C4-2B (cell line): ENCODE measurements around the gene NPTN.
A peak's percentile ranks its signal among the peaks of the same experiment; 100 is the strongest.

ENCODE experiments used
- H3K27ac ChIP-seq: fragments of 450-650 bp; 2 replicates; pipeline ENCODE4 v1.5.1; 2017
- ZFX ChIP-seq: fragments of 450-650 bp; IDR thresholded peaks from 2 replicates; pipeline ENCODE4 v1.6.1; 2017
- TF ChIP-seq, protein P1 (sequence below): fragments of 450-650 bp; conservative IDR thresholded peaks from 2 replicates; pipeline ENCODE4 v1.5.1; 2017; ENCODE audit warnings: mild to moderate bottlenecking

The NPTN gene

DNA sequence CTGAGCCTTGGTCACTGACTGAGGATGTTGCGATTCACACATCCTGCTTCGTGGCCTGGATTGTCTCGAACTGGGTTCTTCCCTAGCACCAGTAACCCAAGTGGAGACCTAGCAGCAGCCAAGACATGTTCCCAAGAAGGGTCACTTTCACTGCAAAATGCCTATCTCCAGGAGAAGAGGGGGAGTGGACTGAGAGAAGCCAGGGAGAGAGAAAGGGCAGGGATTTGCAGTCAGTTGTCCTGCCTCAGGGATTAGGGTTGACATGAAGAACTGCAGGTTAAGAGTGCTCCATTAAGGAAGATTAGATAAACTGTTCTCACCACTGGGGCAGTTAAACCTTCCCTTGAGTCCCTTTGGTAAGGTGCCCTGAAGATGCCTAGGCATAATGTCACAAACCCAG is 45.3 kb upstream of the NPTN start:
- H3K27ac ChIP-seq: no peak overlapping the region
- TF ChIP-seq, protein P1, sequence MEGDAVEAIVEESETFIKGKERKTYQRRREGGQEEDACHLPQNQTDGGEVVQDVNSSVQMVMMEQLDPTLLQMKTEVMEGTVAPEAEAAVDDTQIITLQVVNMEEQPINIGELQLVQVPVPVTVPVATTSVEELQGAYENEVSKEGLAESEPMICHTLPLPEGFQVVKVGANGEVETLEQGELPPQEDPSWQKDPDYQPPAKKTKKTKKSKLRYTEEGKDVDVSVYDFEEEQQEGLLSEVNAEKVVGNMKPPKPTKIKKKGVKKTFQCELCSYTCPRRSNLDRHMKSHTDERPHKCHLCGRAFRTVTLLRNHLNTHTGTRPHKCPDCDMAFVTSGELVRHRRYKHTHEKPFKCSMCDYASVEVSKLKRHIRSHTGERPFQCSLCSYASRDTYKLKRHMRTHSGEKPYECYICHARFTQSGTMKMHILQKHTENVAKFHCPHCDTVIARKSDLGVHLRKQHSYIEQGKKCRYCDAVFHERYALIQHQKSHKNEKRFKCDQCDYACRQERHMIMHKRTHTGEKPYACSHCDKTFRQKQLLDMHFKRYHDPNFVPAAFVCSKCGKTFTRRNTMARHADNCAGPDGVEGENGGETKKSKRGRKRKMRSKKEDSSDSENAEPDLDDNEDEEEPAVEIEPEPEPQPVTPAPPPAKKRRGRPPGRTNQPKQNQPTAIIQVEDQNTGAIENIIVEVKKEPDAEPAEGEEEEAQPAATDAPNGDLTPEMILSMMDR: no peak
- no peak for TF ChIP-seq ZFX

DNA sequence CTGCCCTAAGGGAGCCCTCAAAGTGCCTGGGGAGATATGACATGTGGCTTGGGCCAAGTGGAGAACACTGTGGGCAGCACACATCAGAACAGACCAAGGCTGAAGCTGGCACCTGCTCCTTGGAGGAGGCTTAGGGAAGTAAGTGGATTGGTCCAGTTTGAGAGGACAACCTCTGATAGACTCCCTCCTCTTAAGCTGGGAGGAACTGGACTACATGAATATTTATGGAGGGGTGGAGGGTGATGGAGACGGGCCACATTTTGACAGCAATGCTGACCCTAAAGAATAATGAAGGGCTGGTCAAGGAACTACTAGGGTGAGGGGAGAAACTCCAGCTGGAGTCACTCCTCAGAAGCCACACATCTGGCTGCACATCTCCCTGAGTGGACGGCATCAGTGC is 44.5 kb upstream of the NPTN start:
- no peak for TF ChIP-seq ZFX
- TF ChIP-seq, protein P1: no peak
- no peak overlapping the region for H3K27ac ChIP-seq

DNA sequence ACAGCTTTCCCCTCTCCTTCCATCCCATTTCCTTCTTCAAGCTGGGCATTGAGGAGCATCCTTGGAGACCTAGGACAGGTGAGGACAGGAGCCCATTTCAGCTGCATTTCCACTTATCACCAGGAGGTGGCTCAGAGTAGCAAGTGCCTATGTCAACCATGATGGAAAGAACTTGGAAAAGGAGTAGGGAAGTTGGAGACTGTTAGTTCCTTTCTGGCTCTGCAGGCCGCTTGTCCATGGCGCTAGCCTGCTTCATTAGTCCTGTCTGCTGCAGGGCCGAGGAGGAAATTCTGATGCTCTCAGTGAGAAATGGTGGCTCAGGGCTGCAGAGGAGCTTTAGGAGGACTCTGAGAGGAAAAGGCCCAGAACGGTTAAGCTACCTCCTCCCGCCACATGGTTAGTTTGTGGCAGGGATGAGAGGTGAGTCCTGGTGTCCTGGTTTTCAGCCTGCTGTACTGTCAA is 44.0 kb upstream of the NPTN start:
- TF ChIP-seq, protein P1: peak; percentile 85
- TF ChIP-seq ZFX: no peak
- no peak overlapping the region for H3K27ac ChIP-seq

DNA sequence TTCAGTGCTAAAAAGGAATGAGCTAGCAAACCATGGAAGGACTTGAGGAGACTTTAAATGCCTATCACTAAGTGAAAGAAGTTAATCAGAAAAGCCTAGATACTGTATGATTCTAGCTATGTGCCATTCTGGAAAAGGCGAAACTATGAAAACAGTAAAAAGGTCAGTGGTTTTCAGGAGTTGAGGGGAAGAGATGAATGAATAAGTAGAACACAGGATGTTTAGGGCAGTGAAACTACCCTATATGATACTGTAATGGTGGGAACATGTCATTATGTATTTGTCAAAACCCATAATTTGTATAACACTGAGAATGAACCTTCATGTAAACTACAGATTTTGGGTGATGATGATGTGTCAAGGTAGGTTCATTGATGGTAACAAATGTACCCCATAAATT is 41.4 kb upstream of the NPTN start:
- TF ChIP-seq, protein P1: no peak
- no peak for TF ChIP-seq ZFX
- H3K27ac ChIP-seq: no peak overlapping the region

DNA sequence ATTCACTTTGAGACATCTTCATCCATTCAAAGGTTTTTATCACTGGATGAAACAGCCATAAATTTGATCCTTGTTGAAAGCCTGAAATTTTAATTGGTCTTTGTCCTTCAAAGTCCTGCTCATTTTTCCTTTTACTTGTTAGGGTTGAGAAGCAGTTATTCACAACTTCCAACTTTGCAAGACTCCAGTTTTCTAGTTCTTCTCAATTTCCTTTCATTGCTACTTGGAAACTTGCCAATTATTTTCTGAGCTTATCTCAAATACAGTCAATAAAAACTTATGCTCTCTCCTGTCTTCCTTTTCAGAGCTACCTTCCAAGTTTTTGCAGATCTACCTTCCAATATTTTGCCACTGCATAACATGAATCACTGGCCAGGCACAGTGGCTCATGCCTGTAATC is 27.3 kb upstream of the NPTN start:
- H3K27ac ChIP-seq: no peak overlapping the region
- no peak for TF ChIP-seq ZFX
- TF ChIP-seq, protein P1: no peak

DNA sequence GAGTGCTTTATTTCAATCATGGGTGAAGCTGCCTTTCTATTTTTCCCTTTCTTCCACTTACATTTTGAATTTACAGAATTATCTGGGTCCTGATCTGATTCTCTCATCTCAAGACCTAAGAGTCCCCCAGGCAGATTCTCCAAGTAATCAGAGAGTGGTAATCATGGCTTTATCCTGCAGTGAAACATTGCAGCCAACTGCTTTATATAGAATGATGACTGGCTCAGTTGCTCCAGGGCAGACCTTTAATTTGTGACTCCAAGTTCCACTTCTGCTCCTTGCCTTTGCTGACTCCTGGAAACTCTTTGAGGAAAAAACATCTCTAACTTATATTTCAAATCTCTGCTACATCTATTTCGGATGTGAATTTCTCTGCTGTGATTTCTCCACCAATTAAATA is 25.5 kb upstream of the NPTN start:
- no peak for TF ChIP-seq ZFX
- TF ChIP-seq, protein P1: no peak
- no peak overlapping the region for H3K27ac ChIP-seq

DNA sequence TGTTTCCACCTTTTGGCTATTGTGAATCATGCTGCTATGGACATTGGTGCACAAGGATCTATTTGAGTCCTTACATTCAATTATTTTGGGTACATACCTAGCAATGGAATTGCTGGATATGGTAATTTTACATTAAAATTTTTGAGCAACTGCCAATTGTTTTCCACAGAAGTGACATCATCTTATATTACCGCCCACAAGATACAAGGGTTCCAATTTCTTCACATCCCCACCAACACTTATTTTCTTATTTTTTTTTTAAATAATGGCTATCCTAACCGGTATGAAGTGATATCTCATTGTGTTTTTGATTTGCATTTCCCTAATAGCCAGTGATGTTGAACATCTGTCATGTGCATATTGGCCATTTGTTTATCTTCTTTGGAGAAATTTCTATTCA is 22.5 kb upstream of the NPTN start:
- TF ChIP-seq, protein P1: no peak
- no peak for TF ChIP-seq ZFX
- H3K27ac ChIP-seq: no peak overlapping the region
